LNCAP (cell line): Measurements from ENCODE around the gene SHROOM3.

ENCODE experiments used
- CTCF ChIP-seq: fragments of 450-650 bp; IDR thresholded peaks from 2 replicates; pipeline ENCODE4 v1.5.1; 2017; ENCODE audit warnings: mild to moderate bottlenecking

Gene SHROOM3

GRCh38 chr4:76449833-76450232, 14.8 kb downstream of the SHROOM3 start:
- TF ChIP-seq CTCF: no peak

DNA sequence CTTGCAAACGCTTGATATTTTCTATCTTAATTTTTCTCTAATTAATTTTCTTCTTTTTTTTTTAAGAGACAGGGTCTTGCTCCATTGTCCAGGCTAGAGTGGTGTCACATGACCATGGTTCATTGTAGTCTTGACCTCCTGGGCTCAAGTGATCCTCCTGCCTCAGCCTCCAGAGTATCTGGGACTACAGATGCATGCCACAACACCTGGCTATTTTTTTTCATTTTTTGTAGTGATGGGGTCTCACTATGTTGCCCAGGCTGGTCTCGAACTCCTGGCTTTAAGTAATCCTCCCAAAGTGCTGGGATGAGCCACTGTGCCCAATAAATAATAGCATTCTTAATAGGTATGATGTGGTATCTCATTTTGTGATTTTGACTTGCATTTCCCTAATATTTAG, 18.2 kb downstream of the SHROOM3 start:
- no peak for TF ChIP-seq CTCF

DNA sequence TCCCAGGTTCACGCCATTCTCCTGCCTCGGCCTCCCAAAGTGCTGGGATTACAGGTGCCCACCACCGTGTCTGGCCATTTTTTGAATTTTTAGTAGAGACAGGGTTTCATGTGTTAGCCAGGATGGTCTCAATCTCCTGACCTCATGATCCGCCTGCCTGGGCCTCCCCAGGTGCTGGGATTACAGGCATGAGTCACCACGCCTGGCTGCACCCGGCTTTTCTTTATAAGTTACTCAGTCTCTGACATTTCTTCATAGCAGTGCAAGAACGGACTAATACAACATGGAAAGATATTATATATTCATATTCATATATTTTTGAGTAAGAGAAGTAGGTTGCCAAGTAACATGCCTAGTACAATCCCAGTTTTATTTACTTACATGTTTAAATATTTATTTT, 22.9 kb downstream of the SHROOM3 start:
- TF ChIP-seq CTCF: no peak

DNA sequence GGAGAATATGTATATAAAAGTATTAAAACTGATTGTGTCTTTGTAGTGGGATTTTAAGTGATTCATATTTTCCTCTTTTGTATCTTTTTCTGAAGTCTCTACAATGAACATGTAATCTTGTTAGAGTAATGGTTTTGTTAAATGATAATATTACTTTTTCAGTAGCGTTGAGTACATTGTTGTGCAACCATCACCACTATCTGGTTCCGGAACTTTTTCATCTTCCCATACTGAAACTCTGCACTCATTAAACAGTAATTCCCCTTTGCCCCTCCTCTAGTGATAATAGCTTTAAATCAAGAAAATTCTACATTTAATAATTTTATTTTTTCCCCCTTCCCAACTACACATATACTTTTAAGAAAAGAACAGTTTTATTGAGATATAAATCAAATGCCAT, 23.3 kb downstream of the SHROOM3 start:
- TF ChIP-seq CTCF: no peak

DNA sequence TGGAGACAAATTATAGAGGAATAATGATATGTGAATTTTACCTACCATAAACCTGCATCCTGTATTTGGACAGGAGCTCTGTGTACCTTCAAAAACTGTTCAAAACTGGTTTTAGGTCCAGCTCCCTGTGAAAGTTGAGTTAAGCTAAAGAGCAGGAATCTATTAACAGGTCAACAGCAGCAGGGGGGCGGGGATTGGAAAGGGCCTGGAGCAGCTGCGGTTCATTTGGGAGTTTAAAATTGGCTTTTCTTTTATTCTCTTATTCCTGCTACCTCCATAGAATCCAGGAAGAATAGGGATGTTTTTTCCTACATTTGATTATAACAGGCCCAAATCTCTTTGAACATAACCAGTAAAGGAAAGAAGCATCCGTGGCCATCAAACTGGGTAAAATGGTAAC, 23.8 kb downstream of the SHROOM3 start:
- no peak for TF ChIP-seq CTCF

- TF ChIP-seq CTCF: no peak
Observed at GRCh38 chr4:76459291-76459723, 24.3 kb downstream of the SHROOM3 start.

DNA sequence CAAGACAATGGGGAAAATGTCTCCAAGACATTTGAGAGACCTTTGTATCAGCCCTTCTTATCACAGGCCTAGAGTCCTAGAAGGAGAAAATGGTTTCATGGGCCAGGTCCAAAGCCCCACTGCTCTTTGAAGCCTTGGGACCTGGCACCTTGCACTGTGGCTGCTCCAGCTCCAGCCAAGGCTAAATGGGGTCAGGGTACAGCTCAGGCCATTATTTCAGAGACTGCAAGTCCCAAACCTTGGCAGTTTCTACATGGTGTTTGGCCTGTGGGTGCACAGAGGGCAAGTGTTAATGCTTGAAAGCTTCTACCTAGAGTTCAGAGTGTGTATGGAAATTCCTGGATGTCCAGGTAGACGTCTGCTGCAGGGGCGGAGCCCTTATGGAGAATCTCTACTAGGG, 28.5 kb downstream of the SHROOM3 start:
- no peak for TF ChIP-seq CTCF

- no peak for TF ChIP-seq CTCF
Observed at GRCh38 chr4:76470064-76470463, 35.0 kb downstream of the SHROOM3 start.
